IMR-90 (cell line): ENCODE data around the gene ADCY9. TPM values are rescaled to one million over a fixed set of nuclear protein-coding genes. Genes with fewer than 3 reads are reported as not detected.

Source experiments
- ATAC-seq: fragments of 200-7000 bp; cut with Tn5 transposase; 2 replicates; pipeline ENCODE4 v1.9.1; 2020; ENCODE audit warnings: low read depth, mild to moderate bottlenecking, moderate library complexity
- BruUV-seq: library from RNA; stranded (reverse); fragments of 400-500 nt; replicated peaks from 2 replicates; lab custom pipeline; 2021; lab: Mats Ljungman, UMichigan
- CTCF ChIA-PET: fragments of 300-600 bp; formaldehyde crosslinking; extraction: SDS; loops from one replicate; lab custom pipeline; 2021; ENCODE audit warnings: antibody characterized with exemption; lab: Yijun Ruan, JAX
- POLR2A ChIA-PET: fragments of 300-600 bp; sonication (Branson Sonifier 250); formaldehyde crosslinking; loops from one replicate; lab custom pipeline; 2022; ENCODE audit warnings: antibody characterized with exemption; ENCODE audit not compliant: unreplicated experiment; lab: Charles Lee
- DNase-seq: peaks from one replicate; pipeline ENCODE4 v3.0.0; 2013
- H2AFZ ChIP-seq: replicated peaks from 2 replicates; pipeline ENCODE3; 2013; ENCODE audit warnings: low read length, mild to moderate bottlenecking; ENCODE audit not compliant: poor library complexity
- H2AK5ac ChIP-seq: 2 replicates; pipeline ENCODE4 v1.6.1; 2013; ENCODE audit warnings: low read depth, low read length, inconsistent platforms
- H2AK9ac ChIP-seq: replicated peaks from 2 replicates; pipeline ENCODE3; 2013; ENCODE audit warnings: mild to moderate bottlenecking, low read depth, low read length, moderate library complexity; ENCODE audit not compliant: poor library complexity
- H2BK120ac ChIP-seq: 2 replicates; pipeline ENCODE4 v1.6.1; 2013; ENCODE audit warnings: low read depth, low read length, inconsistent platforms
- H2BK15ac ChIP-seq: 3 replicates; pipeline ENCODE4 v1.6.1; 2013; ENCODE audit warnings: low read depth, low read length, inconsistent platforms
- H2BK20ac ChIP-seq: 2 replicates; pipeline ENCODE4 v1.6.1; 2013; ENCODE audit warnings: low read depth, mild to moderate bottlenecking, inconsistent platforms, low read length, moderate library complexity
- H2BK5ac ChIP-seq: 2 replicates; pipeline ENCODE4 v1.6.1; 2013; ENCODE audit warnings: mild to moderate bottlenecking, low read depth, low read length, inconsistent platforms; ENCODE audit not compliant: poor library complexity, severe bottlenecking
- H3K14ac ChIP-seq: replicated peaks from 2 replicates; pipeline ENCODE4 v1.6.1; 2013; ENCODE audit warnings: low read depth, low read length, inconsistent platforms
- H3K18ac ChIP-seq: 2 replicates; pipeline ENCODE4 v1.6.1; 2013; ENCODE audit warnings: low read depth, low read length, control low read depth
- H3K23ac ChIP-seq: 2 replicates; pipeline ENCODE4 v1.6.1; 2013; ENCODE audit warnings: low read depth, low read length, inconsistent platforms
- H3K27ac ChIP-seq: 2 replicates; pipeline ENCODE4 v1.5.1; 2013; ENCODE audit warnings: mild to moderate bottlenecking, control low read depth, low read length; ENCODE audit not compliant: insufficient read depth
- H3K27me3 ChIP-seq: 2 replicates; pipeline ENCODE4 v1.6.1; 2013; ENCODE audit warnings: low read length; ENCODE audit not compliant: control insufficient read depth, insufficient read depth
- H3K36me3 ChIP-seq: 2 replicates; pipeline ENCODE4 v1.6.1; 2013; ENCODE audit warnings: low read length, mixed read lengths; ENCODE audit not compliant: control insufficient read depth, insufficient read depth
- H3K4ac ChIP-seq: 2 replicates; pipeline ENCODE4 v1.6.1; 2013; ENCODE audit warnings: low read depth, low read length, inconsistent platforms
- H3K4me1 ChIP-seq: 2 replicates; pipeline ENCODE4 v1.6.1; 2013; ENCODE audit warnings: low read length, mixed read lengths; ENCODE audit not compliant: control insufficient read depth, insufficient read depth
- H3K4me2 ChIP-seq: 2 replicates; pipeline ENCODE4 v1.6.1; 2013; ENCODE audit warnings: low read depth, mild to moderate bottlenecking, control low read depth, low read length, moderate library complexity
- H3K4me3 ChIP-seq: 2 replicates; pipeline ENCODE4 v1.5.1; 2013; ENCODE audit warnings: low read depth, mild to moderate bottlenecking, control low read depth, low read length, moderate library complexity; ENCODE audit not compliant: insufficient read depth
- H3K56ac ChIP-seq: 2 replicates; pipeline ENCODE4 v1.6.1; 2013; ENCODE audit warnings: low read length, inconsistent platforms; ENCODE audit not compliant: insufficient read depth; ENCODE audit errors: extremely low read depth
- H3K79me1 ChIP-seq, 2 experiments: 2 replicates each; pipeline ENCODE4 v1.6.1; 2013; ENCODE audit warnings: low read length in 2 of 2, inconsistent platforms in 1 of 2, low read depth in 1 of 2
- H3K9ac ChIP-seq: 2 replicates; pipeline ENCODE4 v1.6.1; 2013; ENCODE audit warnings: low read depth, low read length, control low read depth
- H3K9me1 ChIP-seq: 2 replicates; pipeline ENCODE4 v1.6.1; 2013; ENCODE audit warnings: low read length, inconsistent platforms; ENCODE audit not compliant: insufficient read depth
- H3K9me3 ChIP-seq: 2 replicates; pipeline ENCODE4 v1.6.1; 2013; ENCODE audit warnings: low read length; ENCODE audit not compliant: control insufficient read depth, insufficient read depth
- H4K20me1 ChIP-seq: 2 replicates; pipeline ENCODE4 v1.6.1; 2013; ENCODE audit warnings: low read length, inconsistent platforms; ENCODE audit not compliant: insufficient read depth
- H4K5ac ChIP-seq: 2 replicates; pipeline ENCODE4 v1.6.1; 2013; ENCODE audit warnings: mild to moderate bottlenecking, low read depth, low read length, control low read depth
- H4K8ac ChIP-seq, 2 experiments: 2 replicates each; pipeline ENCODE4 v1.6.1; 2013; ENCODE audit warnings: low read depth in 2 of 2, low read length in 2 of 2, control low read depth in 1 of 2, inconsistent platforms in 1 of 2
- H4K91ac ChIP-seq: 2 replicates; pipeline ENCODE4 v1.6.1; 2013; ENCODE audit warnings: low read depth, low read length, inconsistent platforms; ENCODE audit not compliant: insufficient read depth
- BHLHE40 ChIP-seq: fragments of 150-350 bp; IDR thresholded peaks from 2 replicates; pipeline ENCODE4 v1.6.1; 2016; ENCODE audit warnings: mild to moderate bottlenecking, low read depth, low read length
- CEBPB ChIP-seq: IDR thresholded peaks from 2 replicates; pipeline ENCODE4 v1.6.1; 2012; ENCODE audit warnings: low read depth, low read length, improper control_type of control experiment
- CHD1 ChIP-seq: IDR thresholded peaks from 2 replicates; pipeline ENCODE4 v1.6.1; 2012; ENCODE audit warnings: low read depth, low read length, improper control_type of control experiment
- FOS ChIP-seq: fragments of 150-350 bp; IDR thresholded peaks from 2 replicates; pipeline ENCODE4 v1.6.1; 2016; ENCODE audit warnings: low read depth, low read length
- MAFK ChIP-seq: IDR thresholded peaks from 2 replicates; pipeline ENCODE4 v1.6.1; 2012; ENCODE audit warnings: low read depth, low read length, improper control_type of control experiment
- MAZ ChIP-seq: IDR thresholded peaks from 2 replicates; pipeline ENCODE4 v1.6.1; 2012; ENCODE audit warnings: low read depth, mild to moderate bottlenecking, low read length, improper control_type of control experiment, moderate library complexity, borderline replicate concordance
- MXI1 ChIP-seq: IDR thresholded peaks from 2 replicates; pipeline ENCODE4 v1.6.1; 2012; ENCODE audit warnings: low read depth, mild to moderate bottlenecking, low read length, moderate library complexity, borderline replicate concordance
- NFE2L2 ChIP-seq: fragments of 150-350 bp; IDR thresholded peaks from 2 replicates; pipeline ENCODE4 v1.6.1; 2016; ENCODE audit warnings: low read depth, mild to moderate bottlenecking, low read length
- POLR2A ChIP-seq: IDR thresholded peaks from 2 replicates; pipeline ENCODE4 v1.6.1; 2012; ENCODE audit warnings: mild to moderate bottlenecking, low read depth, low read length
- RAD21 ChIP-seq: IDR thresholded peaks from 2 replicates; pipeline ENCODE4 v1.6.1; 2012; ENCODE audit warnings: low read length, improper control_type of control experiment
- RCOR1 ChIP-seq: IDR thresholded peaks from 2 replicates; pipeline ENCODE4 v1.6.1; 2012; ENCODE audit warnings: mild to moderate bottlenecking, low read length, improper control_type of control experiment; ENCODE audit not compliant: insufficient replicate concordance
- RFX5 ChIP-seq: IDR thresholded peaks from 2 replicates; pipeline ENCODE4 v1.8.0; 2012; ENCODE audit warnings: low read depth, mild to moderate bottlenecking, low read length, moderate library complexity
- SMC3 ChIP-seq: fragments of 150-350 bp; IDR thresholded peaks from 2 replicates; pipeline ENCODE4 v1.6.1; 2016; ENCODE audit warnings: low read depth, mild to moderate bottlenecking, antibody characterized with exemption, low read length, moderate library complexity
- WGBS, 2 experiments: methylation state at CpG; one replicate each; pipeline versions ENCODE4 v1.1.5 to v1.1.7; 2013; ENCODE audit warnings: missing lambda C conversion rate in 2 of 2; ENCODE audit not compliant: insufficient read length in 1 of 2; ENCODE audit errors: extremely low coverage in 2 of 2; 5-methylcytosine and 5-hydroxymethylcytosine counted together
- dilution Hi-C: fragments of 300-500 bp; cut with HindIII; formaldehyde crosslinking; loops from one replicate; pipeline ENCODE4 v1.14.3; 2018; ENCODE audit warnings: low sequenced_read_pairs; ENCODE audit not compliant: unreplicated experiment
- in situ Hi-C: fragments of 300-500 bp; cut with MboI; formaldehyde crosslinking; loops from 3 replicates; pipeline ENCODE4 v1.14.3; 2019; ENCODE audit warnings: low sequenced_read_pairs, inconsistent platforms, mixed read lengths
- intact Hi-C: fragments of 100-400 bp; cut with micrococcal nuclease; formaldehyde crosslinking; loops from 2 replicates; pipeline ENCODE4 v1.10.0; 2022
- polyA plus RNA-seq, 3 experiments: library from polyadenylated mRNA; depleted of rRNA; stranded (reverse); fragments of >200 nt; gene quantifications; 2 replicates each; pipeline ENCODE4 v1.2.3, GENCODE V29; 2012; ENCODE audit warnings: low replicate concordance in 1 of 3
- total RNA-seq: library from RNA; depleted of rRNA; stranded (reverse); fragments of >200 nt; gene quantifications from 2 replicates; pipeline ENCODE4 v1.2.3, GENCODE V29; 2012
- TF ChIP-seq, protein P1 (sequence below): conservative IDR thresholded peaks from 2 replicates; pipeline ENCODE4 v1.5.1; 2012; ENCODE audit warnings: mild to moderate bottlenecking, low read depth, low read length, improper control_type of control experiment
- TF ChIP-seq, protein P2 (sequence below): fragments of 150-350 bp; IDR thresholded peaks from 2 replicates; pipeline ENCODE4 v1.6.1; 2016; ENCODE audit warnings: low read depth, mild to moderate bottlenecking, low read length, moderate library complexity, borderline replicate concordance
- TF ChIP-seq, protein P3 (sequence below): fragments of 150-350 bp; IDR thresholded peaks from 2 replicates; pipeline ENCODE4 v1.6.1; 2017; ENCODE audit warnings: mild to moderate bottlenecking, antibody characterized with exemption, low read length, low read depth

The ADCY9 gene
- total and polyA plus RNA-seq, 2 of the 4 experiments (the other 2 are of a cell fraction): 5.4 to 12.5 TPM

DNA sequence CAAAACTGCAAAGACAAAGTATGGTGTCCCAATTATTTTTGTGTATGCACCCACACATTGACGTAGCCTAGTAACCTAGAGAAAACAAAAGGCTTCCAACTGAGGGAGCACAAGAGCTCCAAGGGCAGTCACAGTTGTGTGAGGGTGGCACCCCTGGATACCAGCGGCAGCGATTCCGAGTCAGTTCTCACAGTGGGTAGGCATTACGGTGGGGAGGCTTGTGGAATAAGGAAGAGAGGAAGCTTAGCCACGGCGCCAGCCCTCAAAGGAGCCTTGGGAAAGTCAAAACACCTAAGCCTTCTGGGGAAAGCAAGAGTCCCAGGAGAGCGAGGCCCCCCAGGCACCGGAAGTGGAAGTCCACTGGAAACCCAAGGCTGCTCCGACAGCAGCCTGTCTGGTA, 31.0 kb upstream of the ADCY9 start:
- Histone ChIP-seq H3K79me1 (no peaks in the 10 kb centered on the region), H4K5ac (no peak overlapping the region), H3K4ac (no peak overlapping the region), H4K91ac (no peak overlapping the region), H3K4me1 (no peaks in the 10 kb centered on the region), H2BK15ac (no peak overlapping the region), H3K56ac (no peak overlapping the region), H3K18ac (no peak overlapping the region), H3K4me2 (no peak overlapping the region), H4K8ac (no peak overlapping the region), H4K20me1 (no peaks in the 10 kb centered on the region), H2AFZ (no peak overlapping the region), H3K36me3 (no peaks in the 10 kb centered on the region), H3K14ac (no peak overlapping the region), H3K23ac (no peak overlapping the region), H2BK20ac (no peak overlapping the region), H2AK5ac (no peak overlapping the region), H3K9me1 (no peaks in the 10 kb centered on the region), H2BK120ac (no peak overlapping the region), H3K9me3 (peaks cover 7% of the 10 kb centered on the region), H3K4me3 (no peak overlapping the region), H3K27me3 (0 out of 2 replicates have a peak, but pooled peaks cover 3% of the 10 kb centered on the region), H3K9ac (no peak overlapping the region), H3K27ac (no peak overlapping the region), H2BK5ac (no peak overlapping the region), H2AK9ac (no peak overlapping the region)
- TF ChIP-seq BHLHE40 (no peak), SMC3 (no peak), FOS (no peak), MAFK (no peak), MAZ (no peak), POLR2A (no peak), RCOR1 (no peak), CEBPB (no peak), CHD1 (no peak), MXI1 (no peak), RAD21 (no peak), RFX5 (no peak), NFE2L2 (no peak)
- TF ChIP-seq, protein P1, sequence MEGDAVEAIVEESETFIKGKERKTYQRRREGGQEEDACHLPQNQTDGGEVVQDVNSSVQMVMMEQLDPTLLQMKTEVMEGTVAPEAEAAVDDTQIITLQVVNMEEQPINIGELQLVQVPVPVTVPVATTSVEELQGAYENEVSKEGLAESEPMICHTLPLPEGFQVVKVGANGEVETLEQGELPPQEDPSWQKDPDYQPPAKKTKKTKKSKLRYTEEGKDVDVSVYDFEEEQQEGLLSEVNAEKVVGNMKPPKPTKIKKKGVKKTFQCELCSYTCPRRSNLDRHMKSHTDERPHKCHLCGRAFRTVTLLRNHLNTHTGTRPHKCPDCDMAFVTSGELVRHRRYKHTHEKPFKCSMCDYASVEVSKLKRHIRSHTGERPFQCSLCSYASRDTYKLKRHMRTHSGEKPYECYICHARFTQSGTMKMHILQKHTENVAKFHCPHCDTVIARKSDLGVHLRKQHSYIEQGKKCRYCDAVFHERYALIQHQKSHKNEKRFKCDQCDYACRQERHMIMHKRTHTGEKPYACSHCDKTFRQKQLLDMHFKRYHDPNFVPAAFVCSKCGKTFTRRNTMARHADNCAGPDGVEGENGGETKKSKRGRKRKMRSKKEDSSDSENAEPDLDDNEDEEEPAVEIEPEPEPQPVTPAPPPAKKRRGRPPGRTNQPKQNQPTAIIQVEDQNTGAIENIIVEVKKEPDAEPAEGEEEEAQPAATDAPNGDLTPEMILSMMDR: no peak
- TF ChIP-seq, protein P2, sequence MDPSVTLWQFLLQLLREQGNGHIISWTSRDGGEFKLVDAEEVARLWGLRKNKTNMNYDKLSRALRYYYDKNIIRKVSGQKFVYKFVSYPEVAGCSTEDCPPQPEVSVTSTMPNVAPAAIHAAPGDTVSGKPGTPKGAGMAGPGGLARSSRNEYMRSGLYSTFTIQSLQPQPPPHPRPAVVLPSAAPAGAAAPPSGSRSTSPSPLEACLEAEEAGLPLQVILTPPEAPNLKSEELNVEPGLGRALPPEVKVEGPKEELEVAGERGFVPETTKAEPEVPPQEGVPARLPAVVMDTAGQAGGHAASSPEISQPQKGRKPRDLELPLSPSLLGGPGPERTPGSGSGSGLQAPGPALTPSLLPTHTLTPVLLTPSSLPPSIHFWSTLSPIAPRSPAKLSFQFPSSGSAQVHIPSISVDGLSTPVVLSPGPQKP: no peak
- TF ChIP-seq, protein P3, sequence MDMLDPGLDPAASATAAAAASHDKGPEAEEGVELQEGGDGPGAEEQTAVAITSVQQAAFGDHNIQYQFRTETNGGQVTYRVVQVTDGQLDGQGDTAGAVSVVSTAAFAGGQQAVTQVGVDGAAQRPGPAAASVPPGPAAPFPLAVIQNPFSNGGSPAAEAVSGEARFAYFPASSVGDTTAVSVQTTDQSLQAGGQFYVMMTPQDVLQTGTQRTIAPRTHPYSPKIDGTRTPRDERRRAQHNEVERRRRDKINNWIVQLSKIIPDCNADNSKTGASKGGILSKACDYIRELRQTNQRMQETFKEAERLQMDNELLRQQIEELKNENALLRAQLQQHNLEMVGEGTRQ: no peak
- ChIA-PET CTCF (no interaction called here), POLR2A (no interaction called here)
- dilution Hi-C loops (no loop called here), in situ Hi-C loops (no loop called here), intact Hi-C loops (no loop called here)
- BruUV-seq: no TSS peak
- no peak for ATAC-seq
- DNase-seq: no peak
- WGBS, 2 experiments: 80% methylated on average over 3 of the region's 10 CpGs; no CpG with 5 or more reads in 1 of the 2 experiments
